GM13977 (cell line): Measurements from ENCODE around the gene KIF26B.
"Not testable (repeated sequence)": the region's sequence is repeated elsewhere in the genome, so short reads cannot be mapped to it uniquely, and the experiment has no call there.

Experiments
- DNase-seq: peaks from one replicate; pipeline ENCODE4 v3.0.0; 2012; ENCODE audit warnings: low spot score
- in situ Hi-C: fragments of 300-500 bp; cut with MboI; formaldehyde crosslinking; loops from one replicate; pipeline ENCODE4 v1.12.0; 2022; ENCODE audit warnings: low sequenced_read_pairs, low pct_unique_long_range_greater_than_20kb, mixed read lengths, inconsistent platforms; ENCODE audit not compliant: unreplicated experiment
- TF ChIP-seq, protein P1 (sequence below): IDR thresholded peaks from 2 replicates; pipeline ENCODE4 v1.5.1; 2012; ENCODE audit warnings: mild to moderate bottlenecking, control low read depth; ENCODE audit not compliant: insufficient read depth; ENCODE audit errors: extremely low read depth, missing control alignments

Gene KIF26B

GRCh38 chr1:245121523-245121922, 33.3 kb upstream of the KIF26B start:
- in situ Hi-C loops: no loop called here

GRCh38 chr1:245124241-245124640, 30.5 kb upstream of the KIF26B start:
- TF ChIP-seq, protein P1, sequence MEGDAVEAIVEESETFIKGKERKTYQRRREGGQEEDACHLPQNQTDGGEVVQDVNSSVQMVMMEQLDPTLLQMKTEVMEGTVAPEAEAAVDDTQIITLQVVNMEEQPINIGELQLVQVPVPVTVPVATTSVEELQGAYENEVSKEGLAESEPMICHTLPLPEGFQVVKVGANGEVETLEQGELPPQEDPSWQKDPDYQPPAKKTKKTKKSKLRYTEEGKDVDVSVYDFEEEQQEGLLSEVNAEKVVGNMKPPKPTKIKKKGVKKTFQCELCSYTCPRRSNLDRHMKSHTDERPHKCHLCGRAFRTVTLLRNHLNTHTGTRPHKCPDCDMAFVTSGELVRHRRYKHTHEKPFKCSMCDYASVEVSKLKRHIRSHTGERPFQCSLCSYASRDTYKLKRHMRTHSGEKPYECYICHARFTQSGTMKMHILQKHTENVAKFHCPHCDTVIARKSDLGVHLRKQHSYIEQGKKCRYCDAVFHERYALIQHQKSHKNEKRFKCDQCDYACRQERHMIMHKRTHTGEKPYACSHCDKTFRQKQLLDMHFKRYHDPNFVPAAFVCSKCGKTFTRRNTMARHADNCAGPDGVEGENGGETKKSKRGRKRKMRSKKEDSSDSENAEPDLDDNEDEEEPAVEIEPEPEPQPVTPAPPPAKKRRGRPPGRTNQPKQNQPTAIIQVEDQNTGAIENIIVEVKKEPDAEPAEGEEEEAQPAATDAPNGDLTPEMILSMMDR: no peak
- in situ Hi-C loops: no loop called here
- DNase-seq: no peak

More at GRCh38 chr1:245121523-245121922, 33.3 kb upstream of the KIF26B start:
- no peak for DNase-seq
- TF ChIP-seq, protein P1: no peak

GRCh38 chr1:245124644-245125043, 30.1 kb upstream of the KIF26B start:
- DNase-seq: no peak
- TF ChIP-seq, protein P1: no peak
- in situ Hi-C loops: no loop called here

GRCh38 chr1:245126530-245126929, 28.3 kb upstream of the KIF26B start:
- TF ChIP-seq, protein P1: no peak
- no peak for DNase-seq
- in situ Hi-C loops: no loop called here

DNA sequence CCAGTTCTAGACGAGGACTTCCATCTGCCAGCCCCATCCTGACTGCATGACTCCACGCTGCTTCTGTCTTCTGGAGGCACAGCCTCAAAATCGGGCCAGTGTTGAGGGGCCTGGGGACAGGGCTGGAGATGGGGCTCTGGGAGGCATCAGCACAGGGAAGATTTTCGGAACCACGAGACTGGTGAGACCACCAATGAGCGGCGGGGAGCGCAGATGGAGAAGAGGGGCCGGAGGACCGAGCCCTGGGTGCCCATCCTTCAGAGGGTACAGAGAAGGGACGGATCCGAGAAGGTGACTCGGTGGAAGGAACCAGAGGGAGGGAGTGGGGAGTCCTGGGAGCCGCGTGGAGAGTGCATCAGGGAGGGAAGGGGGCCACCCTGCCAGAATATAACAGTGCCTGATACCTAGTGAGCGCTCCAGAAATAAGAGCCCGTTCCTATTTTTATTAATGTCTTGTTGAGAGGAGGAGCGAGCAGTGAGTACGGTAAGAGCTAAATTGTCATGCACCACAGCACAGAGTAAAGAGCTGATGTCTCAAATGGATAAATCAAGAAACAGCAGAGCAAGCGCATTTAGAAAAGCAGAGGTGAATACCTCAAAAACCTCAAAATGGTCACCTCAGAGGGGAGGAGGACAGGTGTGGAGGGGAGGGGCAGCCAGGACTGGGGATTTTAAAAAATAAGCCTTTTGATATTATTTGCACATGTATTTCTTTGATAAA, 26.2 kb upstream of the KIF26B start:
- in situ Hi-C loops: no loop called here
- DNase-seq: no peak
- TF ChIP-seq, protein P1: no peak

GRCh38 chr1:245129319-245130240, 25.2 kb upstream of the KIF26B start:
- TF ChIP-seq, protein P1: no peak
- DNase-seq: no peak
- in situ Hi-C loops: no loop called here

- DNase-seq, in situ Hi-C loops: not testable (repeated sequence)
These were observed 24.3 kb upstream of the KIF26B start for GRCh38 chr1:245130281-245131025.
